AG04449 (cell line): ENCODE data around the gene PCCA.

Experiments
- CTCF ChIA-PET: fragments of 350-600 bp; formaldehyde crosslinking; extraction: SDS; loops from one replicate; lab custom pipeline; 2021; ENCODE audit warnings: antibody characterized with exemption; lab: Yijun Ruan, JAX
- POLR2A ChIA-PET: fragments of 400-600, 350-600 bp; formaldehyde crosslinking; extraction: SDS; loops from one replicate; lab custom pipeline; 2020; ENCODE audit warnings: antibody characterized with exemption, inconsistent platforms; lab: Yijun Ruan, JAX
- DNase-seq: peaks from one replicate; pipeline ENCODE4 v3.0.0-alpha.2; 2010; ENCODE audit warnings: low read depth, low spot score
- H3K4me3 ChIP-seq: 2 replicates; pipeline ENCODE4 v1.5.1; 2011; ENCODE audit warnings: low read depth, mild to moderate bottlenecking, control low read depth, low read length
- CTCF ChIP-seq: IDR thresholded peaks from one replicate; pipeline ENCODE4 v1.5.1; 2011; ENCODE audit warnings: mild to moderate bottlenecking, moderate library complexity, low read length, control low read depth, inconsistent platforms; ENCODE audit not compliant: insufficient read depth; ENCODE audit errors: missing control alignments

PCCA gene

GRCh38 chr13:100100115-100100879 is 11.4 kb downstream of the PCCA start:
- no peak for DNase-seq
- H3K4me3 ChIP-seq = no peak overlapping the region
- TF ChIP-seq CTCF = no peak
- ChIA-PET POLR2A (no interaction called here), CTCF (no interaction called here)

GRCh38 chr13:100102042-100102441 is 13.1 kb downstream of the PCCA start:
- POLR2A ChIA-PET = no interaction called here
- no peak for DNase-seq
- TF ChIP-seq CTCF = no peak
- no peak overlapping the region for H3K4me3 ChIP-seq
- CTCF ChIA-PET = no interaction called here

GRCh38 chr13:100106005-100106404 is 17.1 kb downstream of the PCCA start:
- DNase-seq = no peak
- no peak overlapping the region for H3K4me3 ChIP-seq
- POLR2A ChIA-PET = no interaction called here
- TF ChIP-seq CTCF = no peak
- CTCF ChIA-PET = no interaction called here

GRCh38 chr13:100106705-100107104 is 17.8 kb downstream of the PCCA start:
- ChIA-PET CTCF (interaction anchor here (1.2 kb wide), 1 partner anchor 17 kb away, joined by 3 read pairs; no protein-coding TSS in a partner anchor), POLR2A (no interaction called here)
- no peak for DNase-seq
- H3K4me3 ChIP-seq = no peak overlapping the region
- no peak for TF ChIP-seq CTCF

GRCh38 chr13:100108913-100109507 is 20.1 kb downstream of the PCCA start:
- CTCF ChIA-PET = no interaction called here
- H3K4me3 ChIP-seq = no peak overlapping the region
- POLR2A ChIA-PET = no interaction called here
- no peak for DNase-seq
- no peak for TF ChIP-seq CTCF

GRCh38 chr13:100110269-100110668 is 21.4 kb downstream of the PCCA start:
- no peak for DNase-seq
- CTCF ChIA-PET = no interaction called here
- no peak overlapping the region for H3K4me3 ChIP-seq
- POLR2A ChIA-PET = no interaction called here
- TF ChIP-seq CTCF = no peak
